Panc1 (cell line): Measurements from ENCODE around the gene ADAMTSL2. TPM values are rescaled to one million over a fixed set of nuclear protein-coding genes. Genes with fewer than 3 reads are reported as not detected.

Experiments
- ATAC-seq: fragments of 200-7000 bp; cut with Tn5 transposase; 2 replicates; pipeline ENCODE4 v1.9.1; 2020; ENCODE audit warnings: mild to moderate bottlenecking, moderate library complexity
- BruUV-seq: library from RNA; stranded (reverse); fragments of 400-500 nt; replicated peaks from 2 replicates; lab custom pipeline; 2021; lab: Mats Ljungman, UMichigan
- CTCF ChIA-PET: fragments of 300-600 bp; sonication (Branson Sonifier 250); formaldehyde crosslinking; loops from one replicate; lab custom pipeline; 2022; ENCODE audit warnings: antibody characterized with exemption; lab: Charles Lee
- POLR2A ChIA-PET: fragments of 300-600 bp; sonication (Branson Sonifier 250); formaldehyde crosslinking; loops from one replicate; lab custom pipeline; 2022; ENCODE audit warnings: antibody characterized with exemption; lab: Charles Lee
- DNase-seq: peaks from one replicate; pipeline ENCODE4 v3.0.0-alpha.2; 2010; ENCODE audit warnings: low read depth, low spot score
- H3K27ac ChIP-seq: 2 replicates; pipeline ENCODE4 v1.5.1; 2011; ENCODE audit warnings: mild to moderate bottlenecking, low read length, inconsistent platforms
- H3K27me3 ChIP-seq: fragments of 200-500 bp; sonication (Bioruptor generic); 2 replicates; pipeline ENCODE4 v1.6.0; 2014; ENCODE audit warnings: low read length, inconsistent platforms; ENCODE audit not compliant: control insufficient read depth, insufficient read depth
- H3K36me3 ChIP-seq: fragments of 200-500 bp; sonication (Bioruptor generic); 2 replicates; pipeline ENCODE4 v1.5.1; 2014; ENCODE audit warnings: inconsistent platforms, mild to moderate bottlenecking, low read length, moderate library complexity; ENCODE audit not compliant: control insufficient read depth, insufficient read depth
- H3K4me1 ChIP-seq: 2 replicates; pipeline ENCODE4 v1.5.1; 2011; ENCODE audit warnings: inconsistent platforms, mild to moderate bottlenecking, low read length, moderate library complexity; ENCODE audit not compliant: control insufficient read depth, insufficient read depth
- H3K4me3 ChIP-seq, 2 experiments: 2 replicates each; pipeline ENCODE4 v1.5.1; 2011 to 2012; ENCODE audit warnings: low read depth in 2 of 2, low read length in 2 of 2, mild to moderate bottlenecking in 2 of 2, inconsistent platforms in 1 of 2, moderate library complexity in 1 of 2
- H3K9me3 ChIP-seq: fragments of 200-500 bp; sonication (Bioruptor generic); 2 replicates; pipeline ENCODE4 v1.5.1; 2014; ENCODE audit warnings: low read depth, mild to moderate bottlenecking, inconsistent platforms, low read length, moderate library complexity; ENCODE audit not compliant: control insufficient read depth, insufficient read depth
- POLR2AphosphoS5 ChIP-seq: IDR thresholded peaks from 2 replicates; pipeline ENCODE4 v1.6.1; 2012; ENCODE audit warnings: mild to moderate bottlenecking, low read depth, low read length, moderate library complexity
- SIN3A ChIP-seq: IDR thresholded peaks from 2 replicates; pipeline ENCODE4 v1.6.1; 2012; ENCODE audit warnings: low read depth, mild to moderate bottlenecking, low read length, moderate library complexity, borderline replicate concordance; ENCODE audit not compliant: insufficient read depth
- TCF7L2 ChIP-seq: IDR thresholded peaks from 2 replicates; pipeline ENCODE4 v1.6.1; 2011; ENCODE audit warnings: mild to moderate bottlenecking, low read depth, low read length, inconsistent platforms
- in situ Hi-C: cut with HindIII; loops from 2 replicates; pipeline ENCODE4 v1.10.0; 2016; ENCODE audit warnings: low sequenced_read_pairs, low pct_unique_long_range_greater_than_20kb
- intact Hi-C: fragments of 100-400 bp; cut with micrococcal nuclease; formaldehyde crosslinking; loops from one replicate; pipeline ENCODE4 v1.10.0; 2022; ENCODE audit not compliant: unreplicated experiment
- total RNA-seq: library from RNA; stranded (reverse); gene quantifications from one replicate; pipeline ENCODE4 v1.2.1, GENCODE V29; 2021; ENCODE audit not compliant: unreplicated experiment
- TF ChIP-seq, protein P1 (sequence below): fragments of 450-650 bp; IDR thresholded peaks from 2 replicates; pipeline ENCODE4 v1.5.1; 2017; ENCODE audit warnings: mild to moderate bottlenecking
- TF ChIP-seq, protein P2 (sequence below), 2 experiments: IDR thresholded peaks; 2 replicates each; pipeline ENCODE4 v1.6.1; 2011 to 2012; ENCODE audit warnings: low read depth in 2 of 2, control low read depth in 1 of 2, low read length in 1 of 2, mild to moderate bottlenecking in 1 of 2, moderate library complexity in 1 of 2; ENCODE audit not compliant: insufficient read depth in 1 of 2

ADAMTSL2 gene
- total RNA-seq, 1 experiment from 2014 or later = 0.10 TPM

DNA sequence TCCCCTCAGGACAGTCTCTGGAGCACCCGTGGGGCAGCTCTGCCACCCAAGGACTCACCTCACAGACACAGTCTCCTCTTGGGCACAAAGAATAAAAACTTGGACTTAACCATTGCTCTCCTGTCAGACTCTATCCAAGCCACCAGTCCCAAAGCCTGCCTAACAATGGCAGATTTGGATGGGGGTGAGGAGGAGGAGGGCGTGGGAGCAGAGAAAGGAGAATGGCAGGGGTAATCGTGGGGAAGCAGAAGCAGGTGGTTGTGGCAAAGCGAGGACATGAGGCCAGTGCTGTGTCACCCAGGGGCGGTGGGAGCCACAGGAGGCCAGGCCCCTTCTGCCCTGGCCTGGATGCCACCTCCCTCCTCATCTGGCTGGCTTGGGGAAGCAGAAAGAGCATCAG, 80.2 kb downstream of the ADAMTSL2 start:
- no peaks in the 10 kb centered on the region for H3K36me3 ChIP-seq
- CTCF ChIA-PET = no interaction called here
- BruUV-seq = no TSS peak

DNA sequence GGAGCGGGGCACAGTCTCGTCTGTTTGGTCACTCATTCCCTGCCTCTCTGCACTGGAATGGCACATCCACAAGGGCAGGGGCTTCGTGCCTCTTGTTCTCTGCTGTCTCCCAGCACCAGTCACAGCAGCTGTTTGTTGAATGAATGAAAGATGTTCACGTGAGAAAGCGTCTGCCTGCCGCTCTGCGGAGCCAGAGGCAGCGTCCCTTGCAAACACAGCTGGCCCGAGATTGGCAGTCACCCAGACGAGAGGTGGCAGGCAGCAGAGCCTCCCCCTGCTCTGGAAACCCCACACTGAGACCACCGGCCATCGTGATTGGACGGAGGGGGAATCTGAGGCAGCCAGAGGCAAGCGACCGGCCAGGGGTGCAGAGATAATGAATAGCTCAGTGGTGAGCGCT, 80.7 kb downstream of the ADAMTSL2 start:
- ATAC-seq (no peak), DNase-seq (no peak)
- ChIA-PET POLR2A (no interaction called here), CTCF (no interaction called here)
- H3K9me3 ChIP-seq = no peaks in the 10 kb centered on the region
- H3K4me1 ChIP-seq = no peaks in the 10 kb centered on the region
- intact Hi-C loops = no loop called here
- H3K4me3 ChIP-seq = no peak overlapping the region
- H3K36me3 ChIP-seq = no peaks in the 10 kb centered on the region
- BruUV-seq = no TSS peak
- TF ChIP-seq SIN3A (no peak), POLR2AphosphoS5 (no peak), TCF7L2 (no peak)
- TF ChIP-seq, protein P1, sequence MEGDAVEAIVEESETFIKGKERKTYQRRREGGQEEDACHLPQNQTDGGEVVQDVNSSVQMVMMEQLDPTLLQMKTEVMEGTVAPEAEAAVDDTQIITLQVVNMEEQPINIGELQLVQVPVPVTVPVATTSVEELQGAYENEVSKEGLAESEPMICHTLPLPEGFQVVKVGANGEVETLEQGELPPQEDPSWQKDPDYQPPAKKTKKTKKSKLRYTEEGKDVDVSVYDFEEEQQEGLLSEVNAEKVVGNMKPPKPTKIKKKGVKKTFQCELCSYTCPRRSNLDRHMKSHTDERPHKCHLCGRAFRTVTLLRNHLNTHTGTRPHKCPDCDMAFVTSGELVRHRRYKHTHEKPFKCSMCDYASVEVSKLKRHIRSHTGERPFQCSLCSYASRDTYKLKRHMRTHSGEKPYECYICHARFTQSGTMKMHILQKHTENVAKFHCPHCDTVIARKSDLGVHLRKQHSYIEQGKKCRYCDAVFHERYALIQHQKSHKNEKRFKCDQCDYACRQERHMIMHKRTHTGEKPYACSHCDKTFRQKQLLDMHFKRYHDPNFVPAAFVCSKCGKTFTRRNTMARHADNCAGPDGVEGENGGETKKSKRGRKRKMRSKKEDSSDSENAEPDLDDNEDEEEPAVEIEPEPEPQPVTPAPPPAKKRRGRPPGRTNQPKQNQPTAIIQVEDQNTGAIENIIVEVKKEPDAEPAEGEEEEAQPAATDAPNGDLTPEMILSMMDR = no peak
- TF ChIP-seq, protein P2, sequence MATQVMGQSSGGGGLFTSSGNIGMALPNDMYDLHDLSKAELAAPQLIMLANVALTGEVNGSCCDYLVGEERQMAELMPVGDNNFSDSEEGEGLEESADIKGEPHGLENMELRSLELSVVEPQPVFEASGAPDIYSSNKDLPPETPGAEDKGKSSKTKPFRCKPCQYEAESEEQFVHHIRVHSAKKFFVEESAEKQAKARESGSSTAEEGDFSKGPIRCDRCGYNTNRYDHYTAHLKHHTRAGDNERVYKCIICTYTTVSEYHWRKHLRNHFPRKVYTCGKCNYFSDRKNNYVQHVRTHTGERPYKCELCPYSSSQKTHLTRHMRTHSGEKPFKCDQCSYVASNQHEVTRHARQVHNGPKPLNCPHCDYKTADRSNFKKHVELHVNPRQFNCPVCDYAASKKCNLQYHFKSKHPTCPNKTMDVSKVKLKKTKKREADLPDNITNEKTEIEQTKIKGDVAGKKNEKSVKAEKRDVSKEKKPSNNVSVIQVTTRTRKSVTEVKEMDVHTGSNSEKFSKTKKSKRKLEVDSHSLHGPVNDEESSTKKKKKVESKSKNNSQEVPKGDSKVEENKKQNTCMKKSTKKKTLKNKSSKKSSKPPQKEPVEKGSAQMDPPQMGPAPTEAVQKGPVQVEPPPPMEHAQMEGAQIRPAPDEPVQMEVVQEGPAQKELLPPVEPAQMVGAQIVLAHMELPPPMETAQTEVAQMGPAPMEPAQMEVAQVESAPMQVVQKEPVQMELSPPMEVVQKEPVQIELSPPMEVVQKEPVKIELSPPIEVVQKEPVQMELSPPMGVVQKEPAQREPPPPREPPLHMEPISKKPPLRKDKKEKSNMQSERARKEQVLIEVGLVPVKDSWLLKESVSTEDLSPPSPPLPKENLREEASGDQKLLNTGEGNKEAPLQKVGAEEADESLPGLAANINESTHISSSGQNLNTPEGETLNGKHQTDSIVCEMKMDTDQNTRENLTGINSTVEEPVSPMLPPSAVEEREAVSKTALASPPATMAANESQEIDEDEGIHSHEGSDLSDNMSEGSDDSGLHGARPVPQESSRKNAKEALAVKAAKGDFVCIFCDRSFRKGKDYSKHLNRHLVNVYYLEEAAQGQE (IDR thresholded peaks at IDR 0.05; ENCODE audit: insufficient read depth in 1 of 2, low read depth in 2 of 2, low read length in 1 of 2) = no peak
- in situ Hi-C loops = no loop called here
- H3K27me3 ChIP-seq = peaks cover 8% of the 10 kb centered on the region
- no peak overlapping the region for H3K27ac ChIP-seq

More for the DNA sequence above, 80.2 kb downstream of the ADAMTSL2 start:
- DNase-seq (no peak), ATAC-seq (no peak)
- no peaks in the 10 kb centered on the region for H3K4me1 ChIP-seq
- no peak for TF ChIP-seq SIN3A
- no peak for TF ChIP-seq TCF7L2
- TF ChIP-seq, protein P1 = no peak
- TF ChIP-seq, protein P2 (IDR thresholded peaks at IDR 0.05; ENCODE audit: insufficient read depth in 1 of 2, low read depth in 2 of 2, low read length in 1 of 2) = no peak
- TF ChIP-seq POLR2AphosphoS5 = no peak
- H3K4me3 ChIP-seq = no peak overlapping the region
- intact Hi-C loops (no loop called here), in situ Hi-C loops (no loop called here)
- H3K27me3 ChIP-seq = peaks cover 7% of the 10 kb centered on the region
- POLR2A ChIA-PET = no interaction called here
- H3K27ac ChIP-seq = no peak overlapping the region
- H3K9me3 ChIP-seq = no peaks in the 10 kb centered on the region
